Hepatocyte (in vitro differentiated cells): ENCODE data around the gene OR14I1.

ENCODE experiments used
- CTCF ChIP-seq: fragments of 200-600 bp; sonication (generic); IDR thresholded peaks from 2 replicates; pipeline ENCODE4 v1.5.1; 2016; ENCODE audit warnings: antibody characterized with exemption, mild to moderate bottlenecking; ENCODE audit not compliant: poor library complexity
- EZH2 ChIP-seq: fragments of 200-600 bp; sonication (generic); IDR thresholded peaks from 2 replicates; pipeline ENCODE4 v1.6.1; 2016; ENCODE audit warnings: antibody characterized with exemption, mild to moderate bottlenecking, borderline replicate concordance

GRCh38 chr1:248697907-248698306, 4.7 kb downstream of the OR14I1 start:
- TF ChIP-seq CTCF (no peak), EZH2 (no peak)
